Endometrial microvascular endothelial cells (primary cell): ENCODE data around the gene UVRAG. TPM values are rescaled to one million over a fixed set of nuclear protein-coding genes. Genes with fewer than 3 reads are reported as not detected.
"Not testable (repeated sequence)": the region's sequence is repeated elsewhere in the genome, so short reads cannot be mapped to it uniquely, and the experiment has no call there.

Experiments
- in situ Hi-C: cut with HindIII; loops from 2 replicates; pipeline ENCODE4 v1.10.0; 2017; ENCODE audit warnings: low sequenced_read_pairs, low pct_unique_long_range_greater_than_20kb; ENCODE audit errors: inconsistent ontology term
- total RNA-seq: library from RNA; depleted of rRNA; stranded (reverse); fragments of >200 nt; gene quantifications from one replicate; pipeline ENCODE4 v1.2.3, GENCODE V29; 2015; ENCODE audit errors: inconsistent ontology term

Gene UVRAG
- total RNA-seq, 1 donor from 2014 or later: 34.4 TPM

DNA sequence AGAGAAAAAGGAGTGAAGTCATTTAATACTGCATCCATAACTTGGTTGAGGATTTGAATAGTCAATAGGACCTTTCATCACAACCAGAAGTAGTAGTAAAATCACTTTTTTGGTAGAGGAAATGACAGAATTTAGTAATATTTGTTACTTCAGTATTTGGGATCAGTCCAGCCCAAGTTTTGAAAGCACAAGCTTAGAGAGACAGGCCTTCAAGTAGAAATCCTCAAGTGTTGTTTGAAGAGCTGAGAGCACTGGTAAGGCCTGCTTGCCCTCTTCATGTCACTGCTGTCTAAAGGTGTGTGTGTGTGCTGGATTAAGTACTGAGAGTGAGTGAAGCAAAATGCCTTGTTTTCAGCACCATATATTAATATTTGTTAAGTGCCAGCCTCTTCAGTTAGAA is 254.0 kb downstream of the UVRAG start:
- in situ Hi-C loops: no loop called here

DNA sequence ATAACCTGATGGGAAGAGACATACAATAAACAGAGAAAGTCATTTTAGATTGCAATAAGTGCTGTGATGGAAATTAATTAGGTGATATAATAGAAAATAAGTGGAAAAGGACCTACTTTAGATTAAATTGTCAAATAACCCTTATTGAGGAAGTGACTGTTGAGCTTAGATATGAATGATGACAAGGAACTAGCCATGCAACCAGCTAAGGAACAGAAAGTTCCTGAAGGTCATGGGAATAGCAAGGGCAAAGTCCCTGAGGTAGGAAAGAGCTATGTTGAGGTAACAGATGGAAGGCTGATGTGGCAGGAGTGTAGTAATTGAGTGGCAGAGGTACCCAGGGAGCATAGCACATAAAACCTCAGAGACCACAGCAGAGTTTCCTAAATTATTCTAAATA is 256.1 kb downstream of the UVRAG start:
- in situ Hi-C loops: no loop called here

DNA sequence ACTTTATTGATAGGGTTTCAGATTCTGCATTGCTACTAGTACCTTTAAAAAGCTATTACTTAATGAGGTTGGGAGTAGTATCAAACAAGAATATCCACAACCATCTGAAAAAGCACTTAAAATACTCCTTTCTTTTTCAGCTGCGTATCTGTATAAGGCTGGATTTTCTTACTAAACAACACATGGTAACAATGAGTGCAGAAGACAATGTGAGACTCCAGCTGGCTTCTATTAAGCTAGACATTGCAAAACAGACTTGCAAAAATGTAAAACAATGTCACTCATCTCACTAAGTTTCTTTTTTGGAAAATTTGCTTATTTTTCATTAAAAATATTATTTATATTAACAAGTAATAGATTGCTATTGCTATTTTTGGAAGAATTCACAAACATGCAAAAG is 258.7 kb downstream of the UVRAG start:
- in situ Hi-C loops: no loop called here

DNA sequence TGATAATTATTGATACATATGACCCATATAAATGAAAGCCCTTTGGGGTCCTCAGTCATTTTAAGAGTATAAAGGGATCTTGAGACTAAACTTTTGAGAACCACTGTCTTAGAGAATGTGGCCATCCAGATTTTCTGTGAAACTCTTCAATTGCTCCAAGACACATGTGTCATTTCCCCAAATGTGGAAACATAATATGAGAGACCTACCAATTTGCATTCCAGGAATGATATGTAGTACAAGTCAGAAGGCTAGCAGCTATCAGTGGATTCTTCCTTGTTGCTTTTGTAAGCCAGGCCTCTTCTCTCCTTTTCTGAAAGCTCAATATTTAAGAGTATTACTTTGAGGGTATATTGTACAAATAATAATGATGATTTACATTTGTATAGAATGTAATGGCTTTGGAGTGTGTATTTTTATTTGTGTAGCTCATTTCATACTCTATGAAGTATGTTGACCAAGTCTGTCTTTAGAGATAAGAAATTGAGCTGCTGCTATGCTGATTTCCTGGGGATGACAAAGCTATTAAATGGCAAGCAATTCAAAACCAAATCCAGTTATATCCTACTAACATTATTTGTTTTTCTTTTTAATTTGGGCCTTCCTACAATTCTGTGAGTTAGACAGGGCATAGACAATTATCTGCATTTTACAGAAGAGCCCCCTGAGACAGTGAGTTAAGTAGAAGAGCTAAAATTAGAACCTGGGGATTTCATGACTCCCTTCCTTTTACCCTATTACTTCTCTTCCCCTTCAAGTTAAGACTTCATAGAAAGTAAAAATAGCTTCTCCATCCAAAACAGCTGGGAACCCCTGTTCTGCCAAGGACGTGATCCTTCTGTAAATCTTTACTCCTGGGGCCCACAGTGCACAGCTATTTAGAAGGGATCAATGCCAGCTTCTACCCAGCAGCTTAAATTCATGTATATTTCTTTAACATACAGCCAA is 259.4 kb downstream of the UVRAG start:
- in situ Hi-C loops: no loop called here

DNA sequence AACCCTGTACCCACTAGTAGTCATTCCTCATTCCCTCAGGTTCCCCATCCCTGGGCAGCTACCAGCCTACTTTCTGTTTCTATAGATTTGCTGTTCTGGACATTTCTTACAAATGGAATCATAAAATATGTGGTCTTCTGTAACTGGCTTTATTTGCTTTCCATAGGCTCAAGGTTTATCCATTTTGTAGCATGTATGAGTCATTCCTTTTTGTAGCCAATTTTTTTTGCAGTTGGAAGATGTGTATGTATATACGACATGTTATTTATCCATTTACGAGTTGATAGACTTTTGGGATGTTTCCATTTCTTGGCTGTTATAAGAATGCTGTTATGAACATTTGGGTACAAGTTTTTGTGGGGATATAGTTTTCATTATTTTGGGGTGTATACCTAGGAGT is 260.7 kb downstream of the UVRAG start:
- in situ Hi-C loops: no loop called here

DNA sequence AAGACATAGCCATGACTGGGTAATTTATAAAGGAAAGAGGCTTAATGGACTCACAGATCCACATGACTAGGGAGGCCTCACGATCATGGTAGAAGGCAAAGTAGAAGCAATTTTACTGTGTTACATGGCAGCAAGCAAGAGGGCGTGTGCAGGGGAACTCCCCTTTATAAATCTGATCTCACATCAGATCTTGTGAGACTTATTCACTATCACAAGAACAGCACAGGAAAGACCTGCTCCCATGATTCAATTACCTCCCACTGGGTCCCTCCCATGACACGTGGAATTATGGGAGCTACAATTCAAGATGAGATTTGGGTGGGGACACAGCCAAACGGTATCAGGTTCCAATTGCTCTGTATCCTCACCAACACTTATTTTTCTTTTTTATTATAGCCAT is 261.2 kb downstream of the UVRAG start:
- in situ Hi-C loops: not testable (repeated sequence)

DNA sequence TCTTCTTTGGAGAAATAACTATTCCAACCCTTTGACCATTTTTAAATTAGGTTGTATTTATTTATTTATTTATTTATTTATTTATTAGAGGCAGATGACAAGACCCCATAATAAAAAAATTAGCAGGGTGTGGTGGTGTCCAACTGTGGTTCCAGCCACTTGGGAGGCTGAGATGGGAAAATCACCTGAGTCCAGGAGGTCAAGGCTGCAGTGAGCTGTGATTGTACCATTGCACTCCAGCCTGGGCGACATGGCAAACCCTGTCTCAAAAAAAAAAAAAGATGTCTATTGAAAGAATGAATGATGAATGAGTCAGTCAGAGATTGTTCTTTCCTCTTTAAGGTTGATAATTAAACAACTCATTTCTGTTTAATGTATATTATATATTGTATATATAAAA is 261.7 kb downstream of the UVRAG start:
- in situ Hi-C loops: no loop called here

DNA sequence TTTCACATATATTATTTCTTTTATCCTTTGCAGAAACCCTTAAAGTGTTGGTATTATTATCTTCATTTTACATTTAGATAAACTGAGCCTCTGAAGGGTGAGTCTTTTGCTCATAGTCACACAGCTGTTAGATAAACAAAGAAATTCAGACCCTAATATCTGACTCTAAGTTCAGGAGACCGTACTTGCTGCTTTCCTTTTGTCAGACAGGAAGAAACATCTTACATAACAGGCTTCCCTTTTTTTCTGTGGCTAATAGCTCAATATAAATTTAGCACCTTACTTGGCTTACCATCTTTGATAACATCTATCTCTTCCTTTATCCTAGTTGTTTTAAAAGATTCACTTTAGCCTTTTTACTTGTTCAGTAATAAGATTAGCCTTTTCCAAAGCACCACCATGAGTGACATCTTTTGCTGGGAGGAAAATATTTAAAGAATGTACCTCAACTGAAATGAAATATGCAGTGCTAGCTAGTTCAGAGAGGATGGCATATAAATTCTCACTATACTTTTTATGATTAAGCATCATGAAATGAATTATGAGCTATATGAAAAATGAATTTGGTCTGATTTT is 262.7 kb downstream of the UVRAG start:
- in situ Hi-C loops: no loop called here

DNA sequence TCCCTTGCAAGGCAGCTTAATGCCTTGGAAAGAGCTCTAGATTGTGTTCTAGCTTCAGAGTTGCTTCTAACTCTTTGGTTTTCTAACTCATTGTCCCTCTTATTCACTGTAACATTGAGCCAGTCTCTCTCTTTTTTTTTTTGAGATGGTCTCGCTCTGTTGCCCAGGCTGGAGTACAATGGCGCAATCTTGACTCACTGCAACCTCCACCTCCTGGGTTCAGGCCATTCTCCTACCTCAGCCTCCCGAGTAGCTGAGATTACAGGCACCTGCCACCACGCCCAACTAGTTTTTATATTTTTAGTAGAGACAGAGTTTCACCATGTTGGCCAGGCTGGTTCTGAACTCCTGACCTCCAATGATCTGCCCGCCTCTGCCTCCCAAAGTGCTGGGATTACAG is 266.1 kb downstream of the UVRAG start:
- in situ Hi-C loops: not testable (repeated sequence)

DNA sequence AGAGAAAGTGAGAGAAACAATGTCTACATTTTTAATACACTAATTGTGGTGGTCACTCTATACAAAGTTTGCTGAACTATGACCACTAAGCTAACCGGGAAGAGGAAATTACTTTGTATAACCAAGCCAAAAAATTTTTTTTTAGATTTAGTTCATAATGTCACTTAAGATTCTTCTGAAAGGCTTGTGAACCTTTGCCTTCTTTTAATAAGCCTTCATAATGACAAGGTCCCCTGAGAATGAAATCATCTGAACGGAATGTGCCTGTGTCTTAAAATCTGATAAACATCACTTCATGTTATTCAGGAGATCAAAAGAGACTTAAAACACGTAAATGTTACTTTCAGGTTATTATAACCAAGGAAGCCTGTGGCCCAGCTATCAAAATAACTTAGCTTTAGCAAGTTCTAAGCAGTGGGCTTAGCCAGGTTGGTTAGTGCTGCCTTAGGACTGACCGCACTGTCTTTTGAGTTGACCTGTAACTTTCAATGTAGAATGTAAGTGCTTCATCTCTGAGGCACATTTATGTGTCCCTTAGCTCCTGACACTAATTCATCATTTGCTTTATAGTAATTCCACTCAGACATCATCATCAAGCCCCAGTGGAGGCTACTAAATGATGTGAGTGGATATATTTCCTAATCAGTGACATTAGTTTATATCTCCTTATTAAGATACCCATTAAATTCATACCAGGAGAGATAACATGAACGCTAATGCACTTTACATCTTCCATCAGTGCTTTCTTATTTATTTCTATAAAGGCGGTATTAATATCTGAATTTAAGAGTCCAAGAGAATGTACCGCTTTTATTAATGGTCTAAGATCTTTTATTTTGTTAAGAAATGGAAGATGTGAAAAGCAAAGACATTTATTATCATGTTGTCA is 268.8 kb downstream of the UVRAG start:
- in situ Hi-C loops: no loop called here

DNA sequence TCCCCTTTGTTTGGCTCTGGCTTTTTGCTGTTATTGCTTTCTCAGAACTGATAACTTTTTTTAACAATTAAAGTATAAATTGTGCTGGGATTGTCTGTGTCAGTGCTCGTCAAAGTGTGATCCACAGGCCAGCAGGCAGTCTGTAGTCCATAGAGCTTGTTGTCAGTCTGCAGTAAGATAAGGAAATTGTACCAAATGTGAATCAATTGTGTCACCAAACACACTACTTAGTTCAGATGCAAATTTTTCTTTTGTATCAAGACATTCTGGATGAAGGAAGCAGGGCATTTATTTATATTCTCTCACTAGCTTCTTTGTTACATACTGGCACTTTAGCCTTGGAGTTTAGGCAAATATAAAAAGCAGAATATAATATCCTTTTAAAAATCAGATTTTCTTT is 270.3 kb downstream of the UVRAG start:
- in situ Hi-C loops: no loop called here

DNA sequence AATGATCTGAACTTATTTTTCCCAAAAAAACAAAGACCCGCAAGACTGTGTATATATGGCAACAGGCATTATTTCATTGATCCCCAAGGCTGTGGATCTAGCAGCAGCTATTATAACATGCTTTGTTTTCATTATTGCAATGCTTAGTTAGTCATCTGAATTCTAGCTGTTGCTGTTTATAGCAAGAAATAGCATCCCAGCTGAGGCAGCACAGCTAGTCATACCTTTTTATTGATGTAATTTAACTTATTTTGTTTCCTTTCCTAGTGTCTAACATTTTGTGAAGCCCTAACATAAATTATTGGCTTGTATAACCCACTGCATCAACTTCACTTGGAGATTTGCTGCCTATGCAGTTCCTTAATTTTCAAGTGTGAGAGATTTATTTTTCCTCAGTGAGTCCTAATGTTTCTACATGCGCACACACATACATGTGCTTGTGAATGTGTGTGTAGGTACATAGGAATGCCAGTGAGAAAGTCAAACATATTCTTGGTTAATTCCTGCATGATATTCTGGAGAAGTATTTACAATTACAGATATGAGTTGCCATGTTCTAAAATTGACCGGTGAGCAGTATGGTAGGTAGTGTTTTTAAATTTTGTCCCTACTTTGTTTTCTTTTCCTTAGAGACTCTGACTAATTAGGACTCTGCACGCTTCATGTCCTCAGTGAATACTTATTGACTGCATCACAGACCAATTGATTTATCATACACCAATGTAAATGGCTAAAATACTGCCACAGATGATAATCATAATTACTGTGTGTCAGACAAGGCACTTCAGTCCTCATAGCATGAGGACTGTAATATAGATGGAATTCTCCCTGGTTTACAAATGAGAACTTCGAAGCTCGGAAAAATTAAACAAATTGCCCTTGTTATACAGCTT is 272.0 kb downstream of the UVRAG start:
- in situ Hi-C loops: no loop called here

DNA sequence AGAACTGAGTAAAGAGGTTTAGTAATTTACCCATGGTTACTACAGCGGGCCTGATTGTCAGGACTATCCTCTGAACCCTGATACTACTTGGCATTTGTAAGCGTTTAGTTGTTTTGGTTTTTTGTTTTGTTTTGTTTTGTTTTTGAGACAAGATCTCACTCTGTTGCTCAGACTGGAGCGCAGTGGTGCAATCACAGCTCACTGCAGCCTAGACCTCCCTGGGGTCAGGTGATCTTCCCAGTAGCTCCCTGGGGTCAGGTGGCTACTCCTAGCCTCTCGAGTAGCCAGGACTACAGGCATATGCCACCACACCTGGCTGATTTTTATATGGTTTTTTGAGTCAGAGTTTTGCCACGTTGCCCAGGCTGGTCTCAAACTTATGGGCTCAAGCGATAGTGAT is 272.7 kb downstream of the UVRAG start:
- in situ Hi-C loops: no loop called here

DNA sequence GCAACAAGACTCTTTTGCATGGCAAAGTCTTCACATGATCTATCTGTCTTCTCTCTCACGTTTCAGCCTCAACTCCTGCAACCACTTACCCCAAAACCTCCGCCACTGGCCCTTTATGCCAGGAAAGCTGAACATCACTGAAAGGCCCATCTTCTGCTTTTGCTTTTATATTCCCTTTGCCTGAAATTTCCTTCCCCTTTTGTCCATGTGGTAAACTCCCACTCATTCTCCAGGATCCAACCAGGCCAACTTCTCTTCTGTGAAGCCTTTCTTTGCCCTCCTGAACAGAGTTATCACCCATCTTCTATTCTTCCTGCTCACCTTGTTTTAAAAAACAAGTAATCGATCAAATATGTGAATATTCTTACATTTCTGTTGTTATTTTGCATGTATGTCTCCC is 273.5 kb downstream of the UVRAG start:
- in situ Hi-C loops: no loop called here

DNA sequence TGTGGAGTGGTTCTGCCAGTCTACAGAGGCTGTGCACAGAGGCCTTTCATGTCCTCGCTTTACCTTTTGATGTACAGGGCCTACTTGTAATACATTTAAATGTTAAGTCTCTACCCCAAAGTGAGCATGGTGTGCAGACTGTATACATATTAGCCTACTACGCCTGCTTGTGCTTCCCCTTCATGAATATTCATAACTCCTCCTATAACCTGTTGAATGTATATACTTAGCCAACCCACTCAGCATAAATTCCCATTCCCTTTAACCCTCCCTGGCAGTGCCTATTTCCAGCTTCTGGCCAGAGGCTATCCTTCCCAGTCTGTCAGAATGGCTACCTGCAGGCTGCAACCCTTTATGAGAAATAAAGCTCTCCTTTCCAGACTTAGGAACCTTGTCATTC is 275.2 kb downstream of the UVRAG start:
- in situ Hi-C loops: no loop called here

DNA sequence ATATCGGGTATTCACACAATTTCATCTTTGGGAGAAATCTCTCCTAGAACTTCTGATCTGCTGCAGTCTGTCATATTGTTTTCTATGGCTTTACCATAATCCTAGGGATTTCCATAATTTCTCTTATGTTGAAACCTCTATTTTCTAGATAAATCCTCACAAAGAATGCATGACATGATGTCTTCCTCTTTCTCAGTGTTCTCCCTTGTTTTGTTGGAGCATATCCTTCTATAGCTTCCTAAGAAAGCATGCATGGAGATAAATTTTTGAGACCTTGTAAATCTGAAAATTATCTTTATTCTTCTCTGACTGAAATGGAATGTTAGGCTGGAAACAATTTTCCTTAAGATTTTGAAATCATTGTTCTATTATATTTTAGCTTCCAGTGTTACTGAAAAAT is 275.8 kb downstream of the UVRAG start:
- in situ Hi-C loops: no loop called here

DNA sequence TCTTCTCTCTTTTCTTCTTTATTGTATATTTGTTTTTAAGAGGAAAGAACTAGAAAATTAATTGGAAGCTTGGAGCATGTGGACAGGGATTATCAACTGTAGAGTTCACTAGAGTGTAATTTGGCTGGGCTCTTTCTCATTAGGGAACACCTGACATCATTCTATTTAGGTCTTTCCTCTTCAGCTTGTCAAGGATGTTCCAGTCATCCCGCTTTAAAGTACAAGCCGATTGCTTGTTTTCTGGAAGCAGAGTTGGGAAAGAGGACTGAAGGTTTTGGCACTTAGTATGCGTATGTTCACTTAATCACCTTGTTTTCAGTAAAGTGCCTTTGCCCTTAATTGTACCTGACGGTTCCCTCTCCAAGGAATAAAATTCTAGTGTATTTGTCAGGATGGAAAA is 279.7 kb downstream of the UVRAG start:
- in situ Hi-C loops: no loop called here

DNA sequence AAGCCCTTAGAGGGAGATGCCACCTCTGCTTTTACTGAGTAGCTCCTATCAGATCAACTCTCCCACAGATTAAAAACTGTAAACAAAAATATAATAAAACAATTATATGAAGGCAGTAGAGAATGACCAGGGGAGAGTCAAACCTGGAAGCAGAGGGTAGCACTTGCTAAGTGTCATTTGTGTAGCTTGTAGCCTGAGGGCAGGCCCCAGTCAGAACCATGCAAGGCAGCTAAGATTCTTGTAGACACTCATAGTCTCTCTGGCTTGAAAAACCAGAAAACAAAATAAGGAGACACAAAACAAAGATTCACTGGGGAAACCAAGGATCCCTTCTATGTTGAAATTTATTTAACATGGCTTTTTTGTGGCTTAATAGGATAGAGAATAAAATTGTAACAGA is 280.9 kb downstream of the UVRAG start:
- in situ Hi-C loops: no loop called here

DNA sequence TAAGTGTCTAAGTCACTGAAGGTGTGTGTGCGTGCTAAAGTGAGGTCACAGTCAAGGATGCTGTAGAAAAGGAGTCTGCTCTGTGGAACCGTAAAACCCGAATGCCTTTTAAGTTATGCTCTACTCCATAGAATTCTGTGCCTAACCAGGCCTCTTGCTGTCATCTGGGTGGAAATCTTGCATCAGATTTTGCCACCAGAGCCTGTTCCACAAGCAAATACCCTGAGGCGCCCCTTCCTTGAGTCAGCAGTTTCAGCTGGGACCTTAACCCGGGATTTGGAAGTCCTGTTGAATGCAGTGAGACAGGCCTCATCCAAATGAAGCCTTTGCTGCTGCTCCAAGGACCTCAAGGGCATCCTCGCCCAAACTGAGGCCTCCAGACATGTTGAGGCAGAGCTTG is 281.5 kb downstream of the UVRAG start:
- in situ Hi-C loops: no loop called here
